RWPE1 (cell line): ENCODE results near the gene HGFAC.
A peak's percentile ranks its signal among the peaks of the same experiment; 100 is the strongest.

Experiments used
- CTCF ChIA-PET: fragments of 350-600 bp; sonication (Branson Sonifier 250); formaldehyde crosslinking; extraction: SDS; loops from one replicate; lab custom pipeline; 2021; lab: Yijun Ruan, JAX
- POLR2A ChIA-PET: fragments of 400-600 bp; formaldehyde crosslinking; extraction: SDS; loops from one replicate; lab custom pipeline; 2020; ENCODE audit warnings: antibody characterized with exemption; ENCODE audit not compliant: low non-redundant PET; lab: Yijun Ruan, JAX
- DNase-seq: peaks from one replicate; pipeline ENCODE4 v3.0.0; 2012; ENCODE audit warnings: low spot score
- H3K27ac ChIP-seq: fragments of 450-650 bp; 2 replicates; pipeline ENCODE4 v1.5.1; 2017
- CTCF ChIP-seq: fragments of 450-650 bp; conservative IDR thresholded peaks from 2 replicates; pipeline ENCODE4 v1.5.1; 2017; ENCODE audit warnings: low read depth, mild to moderate bottlenecking

HGFAC gene

GRCh38 chr4:3436798-3437581, 4.8 kb upstream of the HGFAC start:
- H3K27ac ChIP-seq = peak overlapping the region; percentile 92
- TF ChIP-seq CTCF = no peak
- ChIA-PET POLR2A (no interaction called here), CTCF (interaction anchor here (1.6 kb wide), 1 partner anchor 91 kb away, joined by 4 read pairs; no protein-coding TSS in a partner anchor)
- peak; percentile 88 for DNase-seq

- no peak for TF ChIP-seq CTCF
- H3K27ac ChIP-seq = peak overlapping the region; percentile 92
- ChIA-PET CTCF (interaction anchor here (1.6 kb wide), 1 partner anchor 91 kb away, joined by 4 read pairs; no protein-coding TSS in a partner anchor), POLR2A (no interaction called here)
- DNase-seq = no peak
These were observed 4.2 kb upstream of the HGFAC start for GRCh38 chr4:3437582-3437936.

DNA sequence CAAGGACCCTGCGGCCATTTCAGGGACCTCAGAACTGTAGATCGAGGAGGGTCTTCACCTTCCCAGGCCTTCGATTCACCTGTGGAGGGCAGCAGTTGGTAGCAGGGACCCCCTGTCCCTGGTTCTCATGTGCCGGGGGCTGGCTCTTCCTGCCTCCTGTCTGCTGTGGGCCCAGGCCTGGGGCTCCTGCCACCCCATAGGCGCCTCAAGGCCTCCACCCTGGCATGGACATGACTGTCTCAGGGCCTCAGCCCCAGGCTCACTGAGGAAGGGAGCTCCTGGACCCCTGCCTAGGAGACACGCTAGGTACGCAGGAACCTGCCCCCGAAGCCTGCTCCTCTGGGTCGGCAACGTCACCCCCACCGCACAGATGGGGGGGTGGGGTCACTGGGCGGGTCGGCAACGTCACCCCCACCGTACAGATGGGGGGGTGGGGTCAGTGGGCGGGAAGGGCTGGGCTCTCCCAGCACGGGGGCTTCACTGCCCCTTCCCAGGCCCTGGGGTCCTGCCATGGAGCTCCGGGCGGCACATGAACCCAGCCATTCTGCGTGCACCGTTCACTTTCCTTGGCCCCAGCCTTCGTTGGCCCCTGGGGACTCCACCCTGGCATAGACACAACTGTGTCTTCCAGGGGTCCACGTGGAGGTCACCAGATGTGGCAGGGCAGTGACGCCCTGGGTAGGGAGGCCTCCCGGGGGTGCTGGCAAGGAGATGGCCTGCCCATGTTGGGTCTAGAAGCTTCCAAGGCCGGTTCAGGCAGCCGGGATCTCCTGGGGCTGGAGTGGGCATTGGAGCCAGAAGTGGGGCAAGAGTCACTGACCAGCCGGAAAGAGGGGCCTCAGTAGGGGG, 3.5 kb upstream of the HGFAC start:
- ChIA-PET CTCF (interaction anchor here (1.6 kb wide), 1 partner anchor 92 kb away, joined by 4 read pairs; no protein-coding TSS in a partner anchor), POLR2A (no interaction called here)
- TF ChIP-seq CTCF = no peak
- peak overlapping the region; percentile 92 for H3K27ac ChIP-seq
- DNase-seq = no peak

DNA sequence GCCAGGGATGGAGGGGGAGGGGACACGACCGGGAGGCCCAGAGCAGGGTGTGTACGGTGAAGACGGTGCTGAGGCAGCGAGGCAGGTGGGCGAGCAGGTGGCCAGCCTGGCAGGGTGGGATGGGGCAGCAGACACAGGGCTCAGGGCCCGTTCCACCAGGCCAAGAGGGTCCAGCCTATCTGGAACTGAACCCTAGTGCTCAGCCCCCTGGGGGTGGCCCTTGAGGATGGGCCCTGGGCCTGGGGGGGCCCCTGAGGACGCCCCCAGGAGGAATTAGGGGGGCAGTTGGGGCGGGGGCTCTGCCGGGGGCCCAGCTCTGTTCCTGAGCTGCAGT, 3.0 kb upstream of the HGFAC start:
- ChIA-PET CTCF (interaction anchor here (1.2 kb wide), 1 partner anchor 41 kb away, joined by 3 read pairs; no protein-coding TSS in a partner anchor), POLR2A (no interaction called here)
- no peak for DNase-seq
- TF ChIP-seq CTCF = no peak
- H3K27ac ChIP-seq = peak overlapping the region; percentile 92

DNA sequence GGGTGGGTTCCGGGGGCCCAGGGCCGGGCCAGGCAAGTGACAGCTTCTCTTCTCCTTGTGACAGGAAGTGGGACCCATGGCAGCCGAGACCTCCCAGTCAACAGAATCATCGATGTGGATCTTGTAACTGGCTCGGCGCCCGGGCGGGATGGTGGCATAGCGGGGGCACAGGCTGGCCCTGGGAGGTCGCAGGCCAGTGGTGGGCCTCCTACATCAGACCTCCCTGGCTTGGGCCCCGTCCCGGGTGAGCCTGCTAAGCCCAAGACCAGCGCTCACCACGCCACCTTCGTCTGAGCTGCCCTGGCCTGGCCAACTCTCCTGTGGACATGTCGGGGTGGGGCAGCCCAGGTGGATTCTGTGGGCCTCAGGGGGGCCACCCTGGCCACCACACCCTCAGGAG, 2.4 kb upstream of the HGFAC start:
- no peak for DNase-seq
- H3K27ac ChIP-seq = peak overlapping the region; percentile 92
- ChIA-PET CTCF (interaction anchor here (1.2 kb wide), 1 partner anchor 40 kb away, joined by 3 read pairs; no protein-coding TSS in a partner anchor), POLR2A (no interaction called here)
- no peak for TF ChIP-seq CTCF

DNA sequence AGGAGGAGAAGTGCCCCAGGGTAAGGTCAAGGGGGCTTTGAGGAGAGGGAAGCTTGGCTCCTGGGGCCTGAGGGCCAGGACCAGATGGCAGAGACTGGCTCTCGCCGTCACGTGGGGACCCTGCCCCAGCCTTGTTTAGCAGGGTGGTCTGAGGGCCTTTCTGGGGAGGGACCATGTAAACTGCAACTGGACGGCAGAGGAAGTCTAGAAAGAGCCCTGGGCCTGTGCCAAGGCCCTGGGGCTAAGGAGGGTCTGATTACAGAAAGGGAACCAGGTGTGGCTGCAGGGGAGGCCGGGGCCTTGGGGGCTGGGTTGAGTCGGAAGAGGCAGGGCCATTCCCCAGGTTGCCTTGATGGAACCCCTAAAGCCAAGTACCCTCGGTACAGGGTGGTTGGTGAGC, 1.8 kb upstream of the HGFAC start:
- DNase-seq = no peak
- ChIA-PET CTCF (interaction anchor here (1.2 kb wide), 1 partner anchor 40 kb away, joined by 3 read pairs; no protein-coding TSS in a partner anchor), POLR2A (no interaction called here)
- peak overlapping the region; percentile 92 for H3K27ac ChIP-seq
- TF ChIP-seq CTCF = no peak
